Endothelial cell of umbilical vein (primary cell): ENCODE results near the gene BLOC1S6.

ENCODE experiments used
- CTCF ChIP-seq, 2 donors: IDR thresholded peaks; 1 replicate in 1 of 2; 2 replicates in 1 of 2; pipeline ENCODE4 v1.5.1; 2011; ENCODE audit warnings: low read length in 2 of 2, mild to moderate bottlenecking in 2 of 2, moderate library complexity in 2 of 2, control low read depth in 1 of 2, inconsistent platforms in 1 of 2, low read depth in 1 of 2; ENCODE audit not compliant: insufficient read depth in 1 of 2; ENCODE audit errors: extremely low read depth in 1 of 2
- EZH2 ChIP-seq: IDR thresholded peaks from 2 replicates; pipeline ENCODE4 v1.6.1; 2012; ENCODE audit warnings: borderline replicate concordance, low read depth, mild to moderate bottlenecking, moderate library complexity, low read length, inconsistent platforms; ENCODE audit not compliant: severe bottlenecking
- POLR2AphosphoS5 ChIP-seq: IDR thresholded peaks from 2 replicates; pipeline ENCODE4 v1.6.1; 2012; ENCODE audit warnings: low read depth, mild to moderate bottlenecking, control low read depth, low read length, moderate library complexity; ENCODE audit not compliant: insufficient read depth

GRCh38 chr15:45637141-45637540, 50.0 kb downstream of the BLOC1S6 start:
- TF ChIP-seq CTCF (IDR thresholded peaks at IDR 0.05; ENCODE audit: extremely low read depth in 1 of 2, insufficient read depth in 1 of 2, low read depth in 1 of 2, low read length in 2 of 2), result no peak
- TF ChIP-seq POLR2AphosphoS5, result no peak
- TF ChIP-seq EZH2, result no peak
